LNCaP clone FGC (cell line): ENCODE data around the gene CALM3.
"Not testable (repeated sequence)": the region's sequence is repeated elsewhere in the genome, so short reads cannot be mapped to it uniquely, and the experiment has no call there.

ENCODE experiments used
- DNase-seq: peaks from one replicate; pipeline ENCODE4 v3.0.0-alpha.2; 2011; ENCODE audit warnings: low read depth
- H3K4me3 ChIP-seq: 2 replicates; pipeline ENCODE4 v1.5.1; 2011; ENCODE audit warnings: mild to moderate bottlenecking, low read depth, low read length, control low read depth
- TF ChIP-seq, protein P1 (sequence below): IDR thresholded peaks from 2 replicates; pipeline ENCODE4 v1.5.1; 2012; ENCODE audit warnings: mild to moderate bottlenecking; ENCODE audit not compliant: control insufficient read depth, insufficient read depth; ENCODE audit errors: extremely low read depth

The CALM3 gene

GRCh38 chr19:46601318-46602224 is at the start of gene CALM3:
Gene CALM3, plus strand, starts transcription at chr19:46601330. Its CDS starts 105 bp downstream, at chr19:46601435.
- TF ChIP-seq, protein P1, sequence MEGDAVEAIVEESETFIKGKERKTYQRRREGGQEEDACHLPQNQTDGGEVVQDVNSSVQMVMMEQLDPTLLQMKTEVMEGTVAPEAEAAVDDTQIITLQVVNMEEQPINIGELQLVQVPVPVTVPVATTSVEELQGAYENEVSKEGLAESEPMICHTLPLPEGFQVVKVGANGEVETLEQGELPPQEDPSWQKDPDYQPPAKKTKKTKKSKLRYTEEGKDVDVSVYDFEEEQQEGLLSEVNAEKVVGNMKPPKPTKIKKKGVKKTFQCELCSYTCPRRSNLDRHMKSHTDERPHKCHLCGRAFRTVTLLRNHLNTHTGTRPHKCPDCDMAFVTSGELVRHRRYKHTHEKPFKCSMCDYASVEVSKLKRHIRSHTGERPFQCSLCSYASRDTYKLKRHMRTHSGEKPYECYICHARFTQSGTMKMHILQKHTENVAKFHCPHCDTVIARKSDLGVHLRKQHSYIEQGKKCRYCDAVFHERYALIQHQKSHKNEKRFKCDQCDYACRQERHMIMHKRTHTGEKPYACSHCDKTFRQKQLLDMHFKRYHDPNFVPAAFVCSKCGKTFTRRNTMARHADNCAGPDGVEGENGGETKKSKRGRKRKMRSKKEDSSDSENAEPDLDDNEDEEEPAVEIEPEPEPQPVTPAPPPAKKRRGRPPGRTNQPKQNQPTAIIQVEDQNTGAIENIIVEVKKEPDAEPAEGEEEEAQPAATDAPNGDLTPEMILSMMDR, result no peak
- no peak for DNase-seq
- peak within 1 kb of the TSS; percentile 75 for H3K4me3 ChIP-seq

DNA sequence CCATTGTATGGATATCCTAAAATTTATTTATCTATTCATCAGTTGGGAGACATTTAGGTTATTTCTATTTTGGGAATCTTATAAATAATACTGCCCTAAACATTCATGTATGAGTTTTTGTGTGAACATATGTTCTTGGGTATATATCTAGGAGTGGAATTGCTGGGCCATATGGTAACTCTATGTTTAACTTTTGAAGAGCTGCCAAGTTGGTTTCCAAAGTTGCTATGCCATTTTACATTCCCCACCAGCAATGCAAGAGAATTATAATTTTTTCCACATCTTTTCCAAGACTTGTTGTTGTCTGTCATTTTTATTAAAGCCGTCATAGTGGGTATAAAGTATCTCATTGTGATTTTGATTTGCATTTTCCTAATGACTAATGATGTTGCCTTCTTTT is 48.2 kb upstream of the CALM3 start:
- no peak overlapping the region for H3K4me3 ChIP-seq
- no peak for DNase-seq
- TF ChIP-seq, protein P1, result no peak

GRCh38 chr19:46554161-46554560 is 47.0 kb upstream of the CALM3 start:
- H3K4me3 ChIP-seq, result no peak overlapping the region
- TF ChIP-seq, protein P1, result no peak
- DNase-seq, result no peak

- DNase-seq, result no peak
- no peak overlapping the region for H3K4me3 ChIP-seq
- TF ChIP-seq, protein P1, result no peak
Observed at GRCh38 chr19:46555628-46556280, 45.4 kb upstream of the CALM3 start.

- not testable (repeated sequence) for DNase-seq
Observed at GRCh38 chr19:46556471-46556870, 44.7 kb upstream of the CALM3 start.

GRCh38 chr19:46559203-46559602 is 41.9 kb upstream of the CALM3 start:
- DNase-seq, result no peak
- H3K4me3 ChIP-seq, result no peak overlapping the region
- TF ChIP-seq, protein P1, result no peak

More at GRCh38 chr19:46556471-46556870, 44.7 kb upstream of the CALM3 start:
- not testable (repeated sequence) for H3K4me3 ChIP-seq

- H3K4me3 ChIP-seq, DNase-seq: not testable (repeated sequence)
Observed at GRCh38 chr19:46559675-46560074, 41.5 kb upstream of the CALM3 start.
